Measurements from ENCODE around the gene PSTPIP1. TPM values are rescaled to one million over a fixed set of nuclear protein-coding genes. Genes with fewer than 3 reads are reported as not detected.

Gene PSTPIP1
- total RNA-seq, 2 experiments from 2014 or later = 1.5 to 27.4 TPM

DNA sequence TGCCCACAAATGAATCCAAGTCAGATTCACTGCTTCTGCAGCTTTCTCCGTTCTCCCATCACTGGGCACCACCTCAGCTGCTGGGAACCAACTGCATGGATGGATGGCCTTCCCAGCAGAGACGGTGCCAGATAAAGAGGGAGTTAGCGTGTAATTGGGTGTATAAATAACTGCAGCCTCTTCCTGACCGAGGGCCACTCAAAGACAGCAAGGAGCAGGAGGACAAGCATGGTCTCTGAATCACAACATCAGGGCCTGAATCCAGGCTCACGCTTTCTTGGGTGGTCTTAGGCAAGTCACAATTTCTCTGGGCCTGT is 44.2 kb downstream of the PSTPIP1 start:
- POLR2A ChIA-PET = no interaction called here
- H3K4me3 ChIP-seq (ENCODE audit: low read depth, low read length, poor library complexity, severe bottlenecking) = no peak overlapping the region
- H3K9me2 ChIP-seq (ENCODE audit: insufficient read depth, low read length) = no peaks in the 10 kb centered on the region
- no peak overlapping the region for H3K27ac ChIP-seq (ENCODE audit: low read depth, low read length, poor library complexity, severe bottlenecking)
- CTCF ChIA-PET (ENCODE audit: unreplicated experiment) = no interaction called here
- TF ChIP-seq, protein P1, sequence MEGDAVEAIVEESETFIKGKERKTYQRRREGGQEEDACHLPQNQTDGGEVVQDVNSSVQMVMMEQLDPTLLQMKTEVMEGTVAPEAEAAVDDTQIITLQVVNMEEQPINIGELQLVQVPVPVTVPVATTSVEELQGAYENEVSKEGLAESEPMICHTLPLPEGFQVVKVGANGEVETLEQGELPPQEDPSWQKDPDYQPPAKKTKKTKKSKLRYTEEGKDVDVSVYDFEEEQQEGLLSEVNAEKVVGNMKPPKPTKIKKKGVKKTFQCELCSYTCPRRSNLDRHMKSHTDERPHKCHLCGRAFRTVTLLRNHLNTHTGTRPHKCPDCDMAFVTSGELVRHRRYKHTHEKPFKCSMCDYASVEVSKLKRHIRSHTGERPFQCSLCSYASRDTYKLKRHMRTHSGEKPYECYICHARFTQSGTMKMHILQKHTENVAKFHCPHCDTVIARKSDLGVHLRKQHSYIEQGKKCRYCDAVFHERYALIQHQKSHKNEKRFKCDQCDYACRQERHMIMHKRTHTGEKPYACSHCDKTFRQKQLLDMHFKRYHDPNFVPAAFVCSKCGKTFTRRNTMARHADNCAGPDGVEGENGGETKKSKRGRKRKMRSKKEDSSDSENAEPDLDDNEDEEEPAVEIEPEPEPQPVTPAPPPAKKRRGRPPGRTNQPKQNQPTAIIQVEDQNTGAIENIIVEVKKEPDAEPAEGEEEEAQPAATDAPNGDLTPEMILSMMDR (conservative IDR thresholded peaks at IDR 0.05; ENCODE audit: low read length) = no peak
- no peak for TF ChIP-seq EZH2phosphoT487 (IDR thresholded peaks at IDR 0.05; ENCODE audit: borderline replicate concordance, low read depth, low read length)
- H3K9me3 ChIP-seq (ENCODE audit: low read length) = peaks cover 10% of the 10 kb centered on the region; the same call in 1 of the 2 replicates
- H3K4me1 ChIP-seq (ENCODE audit: insufficient read depth, low read length, poor library complexity, severe bottlenecking) = no peaks in the 10 kb centered on the region
- DNase-seq (ENCODE audit: low spot score) = no peak
- H3K79me2 ChIP-seq (ENCODE audit: insufficient read depth, low read depth, low read length) = no peaks in the 10 kb centered on the region
- no peak overlapping the region for H2AFZ ChIP-seq (ENCODE audit: low read length)
- H3K36me3 ChIP-seq (ENCODE audit: insufficient read depth, low read length) = no peaks in the 10 kb centered on the region
- H3K4me2 ChIP-seq (ENCODE audit: low read length) = no peak overlapping the region
- BruUV-seq (replicated peaks) = no TSS peak
- no peaks in the 10 kb centered on the region for H4K20me1 ChIP-seq (ENCODE audit: insufficient read depth, low read length)
- intact Hi-C loops (cut with micrococcal nuclease; ENCODE audit: unreplicated experiment) = no loop called here

DNA sequence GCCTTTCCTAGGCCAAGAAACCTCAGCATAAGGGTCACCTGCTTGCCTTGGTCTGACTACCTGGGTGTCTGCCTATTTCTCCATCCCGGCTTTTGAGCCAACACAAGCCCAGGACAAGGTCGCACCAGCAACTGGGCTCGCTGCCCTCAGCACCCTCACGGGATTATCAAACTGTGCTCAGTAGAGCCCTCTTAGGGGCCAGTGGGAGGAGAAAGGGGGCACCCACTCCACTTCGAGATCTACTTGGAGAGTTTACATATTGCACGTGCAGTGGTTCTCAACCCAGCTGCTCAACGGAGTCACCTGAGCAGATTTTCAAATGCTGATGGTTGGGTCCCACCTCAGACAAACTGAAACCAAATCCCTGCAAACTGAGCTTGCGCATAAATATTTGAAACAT is 44.9 kb downstream of the PSTPIP1 start:
- no peaks in the 10 kb centered on the region for H3K9me2 ChIP-seq (ENCODE audit: insufficient read depth, low read length)
- H3K36me3 ChIP-seq (ENCODE audit: insufficient read depth, low read length) = no peaks in the 10 kb centered on the region
- BruUV-seq (replicated peaks) = no TSS peak
- no peak overlapping the region for H3K4me2 ChIP-seq (ENCODE audit: low read length)
- H3K27ac ChIP-seq (ENCODE audit: low read depth, low read length, poor library complexity, severe bottlenecking) = no peak overlapping the region
- TF ChIP-seq, protein P1 (conservative IDR thresholded peaks at IDR 0.05; ENCODE audit: low read length) = no peak
- no peak for TF ChIP-seq EZH2phosphoT487 (IDR thresholded peaks at IDR 0.05; ENCODE audit: borderline replicate concordance, low read depth, low read length)
- no peaks in the 10 kb centered on the region for H4K20me1 ChIP-seq (ENCODE audit: insufficient read depth, low read length)
- no peak for DNase-seq (ENCODE audit: low spot score)
- H2AFZ ChIP-seq (ENCODE audit: low read length) = no peak overlapping the region
- intact Hi-C loops (cut with micrococcal nuclease; ENCODE audit: unreplicated experiment) = no loop called here
- CTCF ChIA-PET (ENCODE audit: unreplicated experiment) = no interaction called here
- no peaks in the 10 kb centered on the region for H3K4me1 ChIP-seq (ENCODE audit: insufficient read depth, low read length, poor library complexity, severe bottlenecking)
- H3K4me3 ChIP-seq (ENCODE audit: low read depth, low read length, poor library complexity, severe bottlenecking) = no peak overlapping the region
- H3K79me2 ChIP-seq (ENCODE audit: insufficient read depth, low read depth, low read length) = no peaks in the 10 kb centered on the region
- peaks cover 10% of the 10 kb centered on the region; the same call in 1 of the 2 replicates for H3K9me3 ChIP-seq (ENCODE audit: low read length)
- POLR2A ChIA-PET = no interaction called here

DNA sequence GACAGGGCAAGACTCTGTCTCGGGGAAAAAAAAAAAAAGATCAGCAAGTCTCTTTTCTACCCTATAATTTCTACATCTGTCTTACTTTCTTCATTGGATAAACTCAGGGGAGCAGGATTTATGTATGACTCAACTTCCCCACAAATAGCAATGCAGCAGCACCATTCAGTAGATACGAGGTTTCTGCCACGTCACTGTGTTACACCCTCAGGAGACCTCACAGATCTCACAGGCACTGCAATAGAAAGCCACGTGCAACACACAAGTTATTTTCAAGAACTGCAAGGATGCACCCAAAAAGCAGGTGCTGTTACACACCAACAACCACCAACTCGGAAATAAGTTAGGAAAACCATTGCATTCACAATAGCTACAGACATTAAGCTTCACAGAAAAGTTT is 45.7 kb downstream of the PSTPIP1 start:
- H3K9me3 ChIP-seq (ENCODE audit: low read length) = peaks cover 10% of the 10 kb centered on the region; the same call in 1 of the 2 replicates
- H3K27ac ChIP-seq (ENCODE audit: low read depth, low read length, poor library complexity, severe bottlenecking) = no peak overlapping the region
- POLR2A ChIA-PET = interaction anchor here (0.9 kb wide), 1 partner anchor 34 kb away, joined by 3 read pairs; no protein-coding TSS in a partner anchor
- no peak overlapping the region for H3K4me2 ChIP-seq (ENCODE audit: low read length)
- intact Hi-C loops (cut with micrococcal nuclease; ENCODE audit: unreplicated experiment) = no loop called here
- H3K4me1 ChIP-seq (ENCODE audit: insufficient read depth, low read length, poor library complexity, severe bottlenecking) = no peaks in the 10 kb centered on the region
- no peaks in the 10 kb centered on the region for H3K79me2 ChIP-seq (ENCODE audit: insufficient read depth, low read depth, low read length)
- no peaks in the 10 kb centered on the region; the same call in 1 of the 2 replicates for H3K36me3 ChIP-seq (ENCODE audit: insufficient read depth, low read length)
- H2AFZ ChIP-seq (ENCODE audit: low read length) = no peak overlapping the region
- BruUV-seq (replicated peaks) = no TSS peak
- TF ChIP-seq EZH2phosphoT487 (IDR thresholded peaks at IDR 0.05; ENCODE audit: borderline replicate concordance, low read depth, low read length) = no peak
- TF ChIP-seq, protein P1 (conservative IDR thresholded peaks at IDR 0.05; ENCODE audit: low read length) = no peak
- DNase-seq (ENCODE audit: low spot score) = no peak
- no peaks in the 10 kb centered on the region for H3K9me2 ChIP-seq (ENCODE audit: insufficient read depth, low read length)
- CTCF ChIA-PET (ENCODE audit: unreplicated experiment) = no interaction called here
- H3K4me3 ChIP-seq (ENCODE audit: low read depth, low read length, poor library complexity, severe bottlenecking) = no peak overlapping the region
- no peaks in the 10 kb centered on the region for H4K20me1 ChIP-seq (ENCODE audit: insufficient read depth, low read length)

All from OCI-LY7 (cell line).